ENCODE measurements around the gene DSG3. TPM values are rescaled to one million over a fixed set of nuclear protein-coding genes. Genes with fewer than 3 reads are reported as not detected.

The DSG3 gene
- total and polyA plus RNA-seq, 2 of the 13 experiments (the other 11 are each of a cell fraction or from before 2014, with no cell fraction given): not detected

- TF ChIP-seq, protein P1, sequence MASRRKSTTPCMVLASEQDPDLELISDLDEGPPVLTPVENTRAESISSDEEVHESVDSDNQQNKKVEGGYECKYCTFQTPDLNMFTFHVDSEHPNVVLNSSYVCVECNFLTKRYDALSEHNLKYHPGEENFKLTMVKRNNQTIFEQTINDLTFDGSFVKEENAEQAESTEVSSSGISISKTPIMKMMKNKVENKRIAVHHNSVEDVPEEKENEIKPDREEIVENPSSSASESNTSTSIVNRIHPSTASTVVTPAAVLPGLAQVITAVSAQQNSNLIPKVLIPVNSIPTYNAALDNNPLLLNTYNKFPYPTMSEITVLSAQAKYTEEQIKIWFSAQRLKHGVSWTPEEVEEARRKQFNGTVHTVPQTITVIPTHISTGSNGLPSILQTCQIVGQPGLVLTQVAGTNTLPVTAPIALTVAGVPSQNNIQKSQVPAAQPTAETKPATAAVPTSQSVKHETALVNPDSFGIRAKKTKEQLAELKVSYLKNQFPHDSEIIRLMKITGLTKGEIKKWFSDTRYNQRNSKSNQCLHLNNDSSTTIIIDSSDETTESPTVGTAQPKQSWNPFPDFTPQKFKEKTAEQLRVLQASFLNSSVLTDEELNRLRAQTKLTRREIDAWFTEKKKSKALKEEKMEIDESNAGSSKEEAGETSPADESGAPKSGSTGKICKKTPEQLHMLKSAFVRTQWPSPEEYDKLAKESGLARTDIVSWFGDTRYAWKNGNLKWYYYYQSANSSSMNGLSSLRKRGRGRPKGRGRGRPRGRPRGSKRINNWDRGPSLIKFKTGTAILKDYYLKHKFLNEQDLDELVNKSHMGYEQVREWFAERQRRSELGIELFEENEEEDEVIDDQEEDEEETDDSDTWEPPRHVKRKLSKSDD (CRISPR knock-in tag; IDR thresholded peaks at IDR 0.05; ENCODE audit: low read depth): peak; percentile 82; the same call in 1 of the 2 replicates
- peak; percentile 95 for TF ChIP-seq BCL6 (CRISPR knock-in tag; IDR thresholded peaks at IDR 0.05)
- no peak for TF ChIP-seq ZNF263 (CRISPR knock-in tag; IDR thresholded peaks at IDR 0.05)
- TF ChIP-seq ZFP1 (CRISPR knock-in tag; IDR thresholded peaks at IDR 0.05): peak; percentile 79; the same call in 1 of the 2 replicates
- TF ChIP-seq SOX6 (IDR thresholded peaks at IDR 0.05): no peak
- TF ChIP-seq SOX6 (CRISPR knock-in tag; IDR thresholded peaks at IDR 0.05): peak; percentile 97
- TF ChIP-seq ZNF331 (CRISPR knock-in tag; IDR thresholded peaks at IDR 0.05): peak; percentile 93
- TF ChIP-seq MYC (CRISPR knock-in tag; IDR thresholded peaks at IDR 0.05; ENCODE audit: borderline replicate concordance): peak; percentile 69
- TF ChIP-seq ARID5B (CRISPR knock-in tag; IDR thresholded peaks at IDR 0.05): peak; percentile 96
- TF ChIP-seq TERF1 (CRISPR knock-in tag; IDR thresholded peaks at IDR 0.05): no peak
- TF ChIP-seq, protein P2, sequence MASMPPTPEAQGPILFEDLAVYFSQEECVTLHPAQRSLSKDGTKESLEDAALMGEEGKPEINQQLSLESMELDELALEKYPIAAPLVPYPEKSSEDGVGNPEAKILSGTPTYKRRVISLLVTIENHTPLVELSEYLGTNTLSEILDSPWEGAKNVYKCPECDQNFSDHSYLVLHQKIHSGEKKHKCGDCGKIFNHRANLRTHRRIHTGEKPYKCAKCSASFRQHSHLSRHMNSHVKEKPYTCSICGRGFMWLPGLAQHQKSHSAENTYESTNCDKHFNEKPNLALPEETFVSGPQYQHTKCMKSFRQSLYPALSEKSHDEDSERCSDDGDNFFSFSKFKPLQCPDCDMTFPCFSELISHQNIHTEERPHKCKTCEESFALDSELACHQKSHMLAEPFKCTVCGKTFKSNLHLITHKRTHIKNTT (CRISPR knock-in tag; IDR thresholded peaks at IDR 0.05): no peak
- peak; percentile 53 for TF ChIP-seq GATAD1 (CRISPR knock-in tag; IDR thresholded peaks at IDR 0.05)
- peak; percentile 76 for TF ChIP-seq MED1 (CRISPR knock-in tag; IDR thresholded peaks at IDR 0.05)
- TF ChIP-seq CEBPG (CRISPR knock-in tag; IDR thresholded peaks at IDR 0.05): peak; percentile 99
- peak; percentile 93 for TF ChIP-seq CREM (IDR thresholded peaks at IDR 0.05)
- no peak for TF ChIP-seq CREM (CRISPR knock-in tag; IDR thresholded peaks at IDR 0.05)
- TF ChIP-seq HOXA9 (CRISPR knock-in tag; IDR thresholded peaks at IDR 0.05; ENCODE audit: borderline replicate concordance): peak; percentile 82
- no peak for TF ChIP-seq MEIS2 (CRISPR knock-in tag; IDR thresholded peaks at IDR 0.05)
These were observed 64.7 kb downstream of the DSG3 start (continued) for GRCh38 chr18:31512203-31512764.
